Astrocyte of the cerebellum (primary cell): ENCODE results near the gene CDC26.
A peak's percentile ranks its signal among the peaks of the same experiment; 100 is the strongest.

Source experiments
- DNase-seq: peaks from one replicate; pipeline ENCODE4 v3.0.0-alpha.2; 2011; ENCODE audit warnings: low read depth
- H3K4me3 ChIP-seq: 2 replicates; pipeline ENCODE4 v1.5.1; 2011; ENCODE audit warnings: mild to moderate bottlenecking, low read depth, low read length, moderate library complexity
- in situ Hi-C: cut with HindIII; loops from 2 replicates; pipeline ENCODE4 v1.10.0; 2017; ENCODE audit warnings: low sequenced_read_pairs
- TF ChIP-seq, protein P1 (sequence below): IDR thresholded peaks from 2 replicates; pipeline ENCODE4 v1.5.1; 2012; ENCODE audit warnings: low read length, low read depth, moderate library complexity, mild to moderate bottlenecking; ENCODE audit errors: missing control alignments

Gene CDC26

DNA sequence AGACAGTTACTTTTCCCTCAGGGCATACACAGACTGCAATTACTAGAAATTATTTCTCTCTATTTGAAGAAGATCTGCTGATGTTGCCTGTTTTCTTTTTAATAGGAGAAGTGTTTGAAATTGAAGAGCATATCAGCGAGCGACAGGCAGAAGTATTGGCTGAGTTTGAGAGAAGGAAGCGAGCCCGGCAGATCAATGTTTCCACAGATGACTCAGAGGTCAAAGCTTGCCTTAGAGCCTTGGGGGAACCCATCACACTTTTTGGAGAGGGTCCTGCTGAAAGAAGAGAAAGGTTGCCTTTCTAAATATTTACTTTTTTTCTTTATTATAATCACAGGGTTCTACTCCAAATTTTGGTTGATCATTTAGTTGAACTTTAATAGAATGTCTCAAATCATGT lies 3.5 kb upstream of the CDC26 start:
- TF ChIP-seq, protein P1, sequence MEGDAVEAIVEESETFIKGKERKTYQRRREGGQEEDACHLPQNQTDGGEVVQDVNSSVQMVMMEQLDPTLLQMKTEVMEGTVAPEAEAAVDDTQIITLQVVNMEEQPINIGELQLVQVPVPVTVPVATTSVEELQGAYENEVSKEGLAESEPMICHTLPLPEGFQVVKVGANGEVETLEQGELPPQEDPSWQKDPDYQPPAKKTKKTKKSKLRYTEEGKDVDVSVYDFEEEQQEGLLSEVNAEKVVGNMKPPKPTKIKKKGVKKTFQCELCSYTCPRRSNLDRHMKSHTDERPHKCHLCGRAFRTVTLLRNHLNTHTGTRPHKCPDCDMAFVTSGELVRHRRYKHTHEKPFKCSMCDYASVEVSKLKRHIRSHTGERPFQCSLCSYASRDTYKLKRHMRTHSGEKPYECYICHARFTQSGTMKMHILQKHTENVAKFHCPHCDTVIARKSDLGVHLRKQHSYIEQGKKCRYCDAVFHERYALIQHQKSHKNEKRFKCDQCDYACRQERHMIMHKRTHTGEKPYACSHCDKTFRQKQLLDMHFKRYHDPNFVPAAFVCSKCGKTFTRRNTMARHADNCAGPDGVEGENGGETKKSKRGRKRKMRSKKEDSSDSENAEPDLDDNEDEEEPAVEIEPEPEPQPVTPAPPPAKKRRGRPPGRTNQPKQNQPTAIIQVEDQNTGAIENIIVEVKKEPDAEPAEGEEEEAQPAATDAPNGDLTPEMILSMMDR, result no peak
- in situ Hi-C loops, result loop anchor here (25.0 kb wide), 1 partner anchor 383 kb away; no protein-coding TSS in a partner anchor
- H3K4me3 ChIP-seq, result no peak overlapping the region
- DNase-seq, result no peak

- H3K4me3 ChIP-seq, result peak overlapping the region; percentile 95
- TF ChIP-seq, protein P1, result peak; percentile 63
- DNase-seq, result peak; percentile 20
- in situ Hi-C loops, result loop anchor here (25.0 kb wide), 1 partner anchor 388 kb away; no protein-coding TSS in a partner anchor
Observed at GRCh38 chr9:113274474-113275156, 757 bp downstream of the CDC26 start.

GRCh38 chr9:113269871-113270270 lies 5.5 kb downstream of the CDC26 start:
- TF ChIP-seq, protein P1, result no peak
- in situ Hi-C loops, result no loop called here
- DNase-seq, result no peak
- no peak overlapping the region for H3K4me3 ChIP-seq

DNA sequence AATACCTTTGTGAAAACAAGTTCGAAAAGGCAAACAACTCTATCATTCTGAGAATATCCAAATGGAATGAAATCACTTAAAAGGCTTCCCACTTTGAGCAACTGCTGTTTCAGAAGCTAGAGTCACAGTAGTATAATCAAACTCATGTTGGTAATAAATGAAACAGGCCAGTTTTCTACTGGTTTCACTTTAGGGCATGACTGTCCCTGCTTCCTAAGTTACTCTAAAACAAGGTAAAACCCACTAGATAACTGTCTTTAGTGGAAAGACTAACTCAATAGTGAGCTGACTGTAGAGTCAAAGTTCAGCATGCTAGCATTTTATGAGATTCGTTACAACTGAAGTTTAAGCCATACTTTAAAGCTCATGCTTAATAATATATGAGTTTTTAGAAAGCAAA lies 6.0 kb downstream of the CDC26 start:
- no peak for DNase-seq
- in situ Hi-C loops, result no loop called here
- TF ChIP-seq, protein P1, result no peak
- H3K4me3 ChIP-seq, result no peak overlapping the region

DNA sequence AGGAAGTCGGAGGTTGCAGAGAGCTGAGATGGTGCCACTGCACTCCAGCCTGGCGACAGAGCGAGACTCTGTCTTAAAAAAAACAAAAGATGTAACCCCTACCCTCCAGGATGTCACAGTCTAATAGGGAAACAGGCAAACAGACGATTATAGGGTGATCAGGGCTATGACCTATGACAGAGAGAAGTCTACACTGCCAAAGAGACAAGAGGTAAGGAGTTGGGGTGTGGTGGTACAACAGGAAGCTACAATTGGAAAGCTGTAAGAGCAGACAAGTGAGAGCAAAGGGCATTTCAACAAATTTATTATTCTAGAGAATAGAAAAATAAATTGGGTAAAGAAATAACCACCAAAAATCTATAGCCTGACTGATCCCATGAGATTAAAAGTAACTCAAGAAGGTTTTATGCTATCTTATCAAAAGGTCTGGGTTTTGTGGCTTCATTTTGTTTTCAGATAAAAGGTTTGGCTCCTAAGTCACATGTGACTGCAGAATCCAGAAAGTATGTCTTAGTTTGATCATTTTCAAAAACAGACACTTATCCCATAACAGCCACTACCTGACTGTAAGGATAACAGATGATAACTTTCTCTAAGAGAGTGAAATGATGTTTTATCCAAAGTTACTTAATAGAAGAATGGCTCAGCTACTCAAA lies 7.3 kb downstream of the CDC26 start:
- in situ Hi-C loops, result no loop called here
- TF ChIP-seq, protein P1, result no peak
- no peak overlapping the region for H3K4me3 ChIP-seq
- no peak for DNase-seq

- in situ Hi-C loops, result no loop called here
- TF ChIP-seq, protein P1, result no peak
- DNase-seq, result no peak
- H3K4me3 ChIP-seq, result no peak overlapping the region
Observed at GRCh38 chr9:113266174-113266573, 9.2 kb downstream of the CDC26 start.
